HEK293 (cell line): ENCODE measurements around the gene PROX1.

Experiments
- CTCF ChIA-PET: fragments of 350-600 bp; formaldehyde crosslinking; extraction: SDS; loops from one replicate; lab custom pipeline; 2021; ENCODE audit warnings: antibody characterized with exemption; lab: Yijun Ruan, JAX
- POLR2A ChIA-PET: fragments of 300-600 bp; formaldehyde crosslinking; extraction: SDS; loops from one replicate; lab custom pipeline; 2020; ENCODE audit warnings: antibody characterized with exemption, inconsistent platforms; lab: Yijun Ruan, JAX
- H3K27ac ChIP-seq: fragments of 200-500 bp; sonication (Bioruptor generic); 2 replicates; pipeline ENCODE4 v1.5.1; 2014; ENCODE audit warnings: low read depth, low read length, control low read depth, inconsistent platforms; ENCODE audit errors: extremely low read depth
- H3K36me3 ChIP-seq, 2 experiments: fragments of 200-500 bp in 1 of 2; sonication (Bioruptor generic) in 1 of 2; 1 replicate in 1 of 2; 2 replicates in 1 of 2; pipeline ENCODE4 v1.5.1; 2014 to 2017; ENCODE audit warnings: inconsistent platforms in 2 of 2, low read length in 2 of 2; ENCODE audit not compliant: control insufficient read depth in 2 of 2, insufficient read depth in 1 of 2
- H3K4me1 ChIP-seq: fragments of 200-500 bp; sonication (Bioruptor generic); 2 replicates; pipeline ENCODE4 v1.5.1; 2014; ENCODE audit warnings: mild to moderate bottlenecking, low read length, inconsistent platforms; ENCODE audit not compliant: control insufficient read depth, insufficient read depth
- H3K4me3 ChIP-seq: 2 replicates; pipeline ENCODE4 v1.5.1; 2011; ENCODE audit warnings: low read depth, mild to moderate bottlenecking, control low read depth, low read length, moderate library complexity
- H3K9me3 ChIP-seq: fragments of 200-500 bp; sonication (Bioruptor generic); 2 replicates; pipeline ENCODE4 v1.5.1; 2014; ENCODE audit warnings: low read depth, low read length, inconsistent platforms; ENCODE audit not compliant: control insufficient read depth, insufficient read depth
- EGR2 ChIP-seq: fragments of 450-650 bp; formaldehyde crosslinking; IDR thresholded peaks from 2 replicates; pipeline ENCODE4 v1.5.1; 2016; ENCODE audit warnings: low read depth, missing biosample characterization, missing genetic modification characterization
- GLIS1 ChIP-seq: fragments of 450-650 bp; formaldehyde crosslinking; IDR thresholded peaks from 2 replicates; pipeline ENCODE4 v1.5.1; 2016; ENCODE audit warnings: missing biosample characterization, missing genetic modification characterization
- KLF7 ChIP-seq: fragments of 450-650 bp; formaldehyde crosslinking; IDR thresholded peaks from 2 replicates; pipeline ENCODE4 v1.5.1; 2016; ENCODE audit warnings: missing biosample characterization, missing genetic modification characterization, borderline replicate concordance
- PRDM2 ChIP-seq: fragments of 450-650 bp; formaldehyde crosslinking; IDR thresholded peaks from 2 replicates; pipeline ENCODE4 v1.5.1; 2016; ENCODE audit warnings: missing biosample characterization, missing genetic modification characterization, borderline replicate concordance
- SCRT1 ChIP-seq: fragments of 450-650 bp; formaldehyde crosslinking; IDR thresholded peaks from 2 replicates; pipeline ENCODE4 v1.5.1; 2016; ENCODE audit warnings: missing biosample characterization, missing genetic modification characterization, borderline replicate concordance
- SP2 ChIP-seq: fragments of 450-650 bp; formaldehyde crosslinking; IDR thresholded peaks from 2 replicates; pipeline ENCODE4 v1.5.1; 2016; ENCODE audit warnings: missing biosample characterization, missing genetic modification characterization
- ZBTB21 ChIP-seq: fragments of 450-650 bp; formaldehyde crosslinking; IDR thresholded peaks from 2 replicates; pipeline ENCODE4 v1.5.1; 2017; ENCODE audit warnings: missing biosample characterization, missing genetic modification characterization
- ZFHX2 ChIP-seq: fragments of 450-650 bp; formaldehyde crosslinking; conservative IDR thresholded peaks from 2 replicates; pipeline ENCODE4 v1.5.1; 2016; ENCODE audit warnings: missing biosample characterization, missing genetic modification characterization
- ZNF138 ChIP-seq: fragments of 450-650 bp; formaldehyde crosslinking; IDR thresholded peaks from 2 replicates; pipeline ENCODE4 v1.5.1; 2016; ENCODE audit warnings: missing biosample characterization, missing genetic modification characterization, borderline replicate concordance
- ZNF148 ChIP-seq: fragments of 450-650 bp; formaldehyde crosslinking; IDR thresholded peaks from 2 replicates; pipeline ENCODE4 v1.5.0; 2017; ENCODE audit warnings: missing biosample characterization, missing genetic modification characterization, borderline replicate concordance
- ZNF157 ChIP-seq: fragments of 450-650 bp; formaldehyde crosslinking; IDR thresholded peaks from 2 replicates; pipeline ENCODE4 v1.5.1; 2016; ENCODE audit warnings: missing biosample characterization, missing genetic modification characterization
- ZNF292 ChIP-seq: fragments of 450-650 bp; formaldehyde crosslinking; IDR thresholded peaks from 2 replicates; pipeline ENCODE4 v1.5.1; 2016; ENCODE audit warnings: low read depth, missing biosample characterization, missing genetic modification characterization, borderline replicate concordance
- ZNF341 ChIP-seq: fragments of 450-650 bp; formaldehyde crosslinking; IDR thresholded peaks from 2 replicates; pipeline ENCODE4; 2016; ENCODE audit warnings: low read depth, missing biosample characterization, missing genetic modification characterization
- ZNF398 ChIP-seq: fragments of 450-650 bp; formaldehyde crosslinking; IDR thresholded peaks from 2 replicates; pipeline ENCODE4 v1.5.1; 2017; ENCODE audit warnings: missing biosample characterization, missing genetic modification characterization
- ZNF426 ChIP-seq: fragments of 450-650 bp; formaldehyde crosslinking; IDR thresholded peaks from 2 replicates; pipeline ENCODE4 v1.5.1; 2017; ENCODE audit warnings: missing biosample characterization, missing genetic modification characterization, mild to moderate bottlenecking, inconsistent platforms, moderate library complexity
- ZNF521 ChIP-seq: fragments of 450-650 bp; formaldehyde crosslinking; IDR thresholded peaks from 2 replicates; pipeline ENCODE4 v1.5.1; 2017; ENCODE audit warnings: missing biosample characterization, mild to moderate bottlenecking, missing genetic modification characterization
- ZNF544 ChIP-seq: fragments of 450-650 bp; formaldehyde crosslinking; IDR thresholded peaks from 2 replicates; pipeline ENCODE4 v1.5.0; 2017; ENCODE audit warnings: missing biosample characterization, missing genetic modification characterization
- ZNF621 ChIP-seq: fragments of 450-650 bp; formaldehyde crosslinking; IDR thresholded peaks from 2 replicates; pipeline ENCODE4 v1.5.1; 2017; ENCODE audit warnings: missing biosample characterization, missing genetic modification characterization
- ZNF626 ChIP-seq: fragments of 450-650 bp; sonication (Bioruptor Pico); formaldehyde crosslinking; IDR thresholded peaks from 2 replicates; pipeline ENCODE4 v1.5.1; 2018; ENCODE audit warnings: missing biosample characterization, missing genetic modification characterization, inconsistent platforms
- ZNF639 ChIP-seq: fragments of 450-650 bp; formaldehyde crosslinking; IDR thresholded peaks from 2 replicates; pipeline ENCODE4 v1.5.1; 2016; ENCODE audit warnings: missing biosample characterization, missing genetic modification characterization
- ZNF776 ChIP-seq: fragments of 450-650 bp; formaldehyde crosslinking; IDR thresholded peaks from 2 replicates; pipeline ENCODE4 v1.5.0; 2017; ENCODE audit warnings: missing biosample characterization, missing genetic modification characterization, borderline replicate concordance
- ZNF830 ChIP-seq: fragments of 450-650 bp; IDR thresholded peaks from 2 replicates; pipeline ENCODE4 v1.5.0; 2018; ENCODE audit warnings: missing biosample characterization, missing genetic modification characterization, low read depth, mild to moderate bottlenecking, moderate library complexity
- ZNF837 ChIP-seq: fragments of 450-650 bp; formaldehyde crosslinking; IDR thresholded peaks from 2 replicates; pipeline ENCODE4 v1.5.1; 2016; ENCODE audit warnings: missing biosample characterization, missing genetic modification characterization
- ZSCAN23 ChIP-seq: fragments of 450-650 bp; formaldehyde crosslinking; IDR thresholded peaks from 2 replicates; pipeline ENCODE4 v1.5.1; 2016; ENCODE audit warnings: missing biosample characterization, missing genetic modification characterization
- ZSCAN30 ChIP-seq: fragments of 450-650 bp; IDR thresholded peaks from 2 replicates; pipeline ENCODE4 v1.5.1; 2018; ENCODE audit warnings: missing biosample characterization, mild to moderate bottlenecking, missing genetic modification characterization, moderate library complexity
- ZXDB ChIP-seq: fragments of 450-650 bp; formaldehyde crosslinking; IDR thresholded peaks from 2 replicates; pipeline ENCODE4 v1.5.1; 2016; ENCODE audit warnings: missing biosample characterization, missing genetic modification characterization

The PROX1 gene

GRCh38 chr1:213982672-213983492 lies 4.9 kb upstream of the PROX1 start:
- Histone ChIP-seq H3K9me3 (no peaks in the 10 kb centered on the region), H3K4me3 (peak overlapping the region; percentile 47), H3K27ac (peak overlapping the region; percentile 35; the same call in 1 of the 2 replicates), H3K4me1 (peaks cover 29% of the 10 kb centered on the region), H3K36me3 (no peaks in the 10 kb centered on the region)
- CTCF ChIA-PET, result interaction anchor here (0.9 kb wide), 1 partner anchor 14 kb away, joined by 3 read pairs; no protein-coding TSS in a partner anchor
- POLR2A ChIA-PET, result no interaction called here
- TF ChIP-seq ZNF138 (tag by site-specific recombination) (no peak), ZNF837 (tag by site-specific recombination) (no peak), SP2 (peak; percentile 31; the same call in 1 of the 2 replicates), ZNF639 (tag by site-specific recombination) (no peak), KLF7 (no peak), ZNF148 (no peak), ZNF544 (tag by site-specific recombination) (no peak), ZFHX2 (tag by site-specific recombination) (peak; percentile 74), ZNF341 (tag by site-specific recombination) (peak; percentile 69), ZBTB21 (tag by site-specific recombination) (no peak), ZSCAN23 (tag by site-specific recombination) (no peak), ZNF398 (peak; percentile 5; the same call in 1 of the 2 replicates), ZNF626 (tag by site-specific recombination) (no peak), ZNF830 (no peak), ZNF157 (tag by site-specific recombination) (no peak), EGR2 (peak; percentile 54; the same call in 1 of the 2 replicates), PRDM2 (tag by site-specific recombination) (no peak), ZNF521 (tag by site-specific recombination) (no peak), SCRT1 (tag by site-specific recombination) (0 out of 2 replicates have a peak, but pooled peaks have one; percentile 35), ZNF426 (no peak), ZXDB (tag by site-specific recombination) (0 out of 2 replicates have a peak, but pooled peaks have one; percentile 24), ZSCAN30 (peak; percentile 31; the same call in 1 of the 2 replicates), GLIS1 (tag by site-specific recombination) (peak; percentile 61), ZNF292 (tag by site-specific recombination) (no peak), ZNF621 (tag by site-specific recombination) (no peak), ZNF776 (tag by site-specific recombination) (no peak)
